Panc1 (cell line): ENCODE measurements around the gene HEATR5A. TPM values are rescaled to one million over a fixed set of nuclear protein-coding genes. Genes with fewer than 3 reads are reported as not detected.

Experiments
- ATAC-seq: fragments of 200-7000 bp; cut with Tn5 transposase; 2 replicates; pipeline ENCODE4 v1.9.1; 2020; ENCODE audit warnings: mild to moderate bottlenecking, moderate library complexity
- BruUV-seq: library from RNA; stranded (reverse); fragments of 400-500 nt; replicated peaks from 2 replicates; lab custom pipeline; 2021; lab: Mats Ljungman, UMichigan
- CTCF ChIA-PET: fragments of 300-600 bp; sonication (Branson Sonifier 250); formaldehyde crosslinking; loops from one replicate; lab custom pipeline; 2022; ENCODE audit warnings: antibody characterized with exemption; lab: Charles Lee
- POLR2A ChIA-PET: fragments of 300-600 bp; sonication (Branson Sonifier 250); formaldehyde crosslinking; loops from one replicate; lab custom pipeline; 2022; ENCODE audit warnings: antibody characterized with exemption; lab: Charles Lee
- DNase-seq: peaks from one replicate; pipeline ENCODE4 v3.0.0-alpha.2; 2010; ENCODE audit warnings: low read depth, low spot score
- H3K27ac ChIP-seq: 2 replicates; pipeline ENCODE4 v1.5.1; 2011; ENCODE audit warnings: mild to moderate bottlenecking, low read length, inconsistent platforms
- H3K27me3 ChIP-seq: fragments of 200-500 bp; sonication (Bioruptor generic); 2 replicates; pipeline ENCODE4 v1.6.0; 2014; ENCODE audit warnings: low read length, inconsistent platforms; ENCODE audit not compliant: control insufficient read depth, insufficient read depth
- H3K36me3 ChIP-seq: fragments of 200-500 bp; sonication (Bioruptor generic); 2 replicates; pipeline ENCODE4 v1.5.1; 2014; ENCODE audit warnings: inconsistent platforms, mild to moderate bottlenecking, low read length, moderate library complexity; ENCODE audit not compliant: control insufficient read depth, insufficient read depth
- H3K4me1 ChIP-seq: 2 replicates; pipeline ENCODE4 v1.5.1; 2011; ENCODE audit warnings: inconsistent platforms, mild to moderate bottlenecking, low read length, moderate library complexity; ENCODE audit not compliant: control insufficient read depth, insufficient read depth
- H3K4me3 ChIP-seq, 2 experiments: 2 replicates each; pipeline ENCODE4 v1.5.1; 2011 to 2012; ENCODE audit warnings: low read depth in 2 of 2, low read length in 2 of 2, mild to moderate bottlenecking in 2 of 2, inconsistent platforms in 1 of 2, moderate library complexity in 1 of 2
- H3K9me3 ChIP-seq: fragments of 200-500 bp; sonication (Bioruptor generic); 2 replicates; pipeline ENCODE4 v1.5.1; 2014; ENCODE audit warnings: low read depth, mild to moderate bottlenecking, inconsistent platforms, low read length, moderate library complexity; ENCODE audit not compliant: control insufficient read depth, insufficient read depth
- POLR2AphosphoS5 ChIP-seq: IDR thresholded peaks from 2 replicates; pipeline ENCODE4 v1.6.1; 2012; ENCODE audit warnings: mild to moderate bottlenecking, low read depth, low read length, moderate library complexity
- SIN3A ChIP-seq: IDR thresholded peaks from 2 replicates; pipeline ENCODE4 v1.6.1; 2012; ENCODE audit warnings: low read depth, mild to moderate bottlenecking, low read length, moderate library complexity, borderline replicate concordance; ENCODE audit not compliant: insufficient read depth
- TCF7L2 ChIP-seq: IDR thresholded peaks from 2 replicates; pipeline ENCODE4 v1.6.1; 2011; ENCODE audit warnings: mild to moderate bottlenecking, low read depth, low read length, inconsistent platforms
- in situ Hi-C: cut with HindIII; loops from 2 replicates; pipeline ENCODE4 v1.10.0; 2016; ENCODE audit warnings: low sequenced_read_pairs, low pct_unique_long_range_greater_than_20kb
- intact Hi-C: fragments of 100-400 bp; cut with micrococcal nuclease; formaldehyde crosslinking; loops from one replicate; pipeline ENCODE4 v1.10.0; 2022; ENCODE audit not compliant: unreplicated experiment
- total RNA-seq: library from RNA; stranded (reverse); gene quantifications from one replicate; pipeline ENCODE4 v1.2.1, GENCODE V29; 2021; ENCODE audit not compliant: unreplicated experiment
- TF ChIP-seq, protein P1 (sequence below), 2 experiments: IDR thresholded peaks; 2 replicates each; pipeline ENCODE4 v1.6.1; 2011 to 2012; ENCODE audit warnings: low read depth in 2 of 2, control low read depth in 1 of 2, low read length in 1 of 2, mild to moderate bottlenecking in 1 of 2, moderate library complexity in 1 of 2; ENCODE audit not compliant: insufficient read depth in 1 of 2
- TF ChIP-seq, protein P2 (sequence below): fragments of 450-650 bp; IDR thresholded peaks from 2 replicates; pipeline ENCODE4 v1.5.1; 2017; ENCODE audit warnings: mild to moderate bottlenecking

Gene HEATR5A
- total RNA-seq, 1 experiment from 2014 or later, result 22.0 TPM

DNA sequence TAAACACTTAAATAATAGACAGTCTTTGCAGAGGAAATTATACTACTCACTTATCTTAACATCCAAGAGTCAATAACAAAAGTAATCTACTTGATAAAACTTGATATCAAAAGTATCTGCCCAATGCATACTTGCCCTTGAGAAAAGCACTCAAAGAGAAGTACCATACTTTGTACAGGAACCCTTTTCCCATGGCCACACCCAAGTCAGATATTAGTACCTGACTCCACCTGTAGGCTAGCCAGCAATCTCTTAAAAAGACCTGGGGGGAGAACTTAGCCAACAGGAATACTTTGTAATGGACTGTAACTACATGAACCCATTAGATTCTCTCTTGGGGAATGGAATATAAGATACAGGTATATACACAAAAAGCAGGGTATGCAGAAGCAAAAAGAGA lies 113.2 kb downstream of the HEATR5A start:
- Histone ChIP-seq H3K36me3 (peaks cover 5% of the 10 kb centered on the region; the same call in 1 of the 2 replicates), H3K4me1 (no peaks in the 10 kb centered on the region), H3K27me3 (no peaks in the 10 kb centered on the region), H3K4me3 (no peak overlapping the region), H3K27ac (no peak overlapping the region), H3K9me3 (no peaks in the 10 kb centered on the region)
- TF ChIP-seq, protein P1, sequence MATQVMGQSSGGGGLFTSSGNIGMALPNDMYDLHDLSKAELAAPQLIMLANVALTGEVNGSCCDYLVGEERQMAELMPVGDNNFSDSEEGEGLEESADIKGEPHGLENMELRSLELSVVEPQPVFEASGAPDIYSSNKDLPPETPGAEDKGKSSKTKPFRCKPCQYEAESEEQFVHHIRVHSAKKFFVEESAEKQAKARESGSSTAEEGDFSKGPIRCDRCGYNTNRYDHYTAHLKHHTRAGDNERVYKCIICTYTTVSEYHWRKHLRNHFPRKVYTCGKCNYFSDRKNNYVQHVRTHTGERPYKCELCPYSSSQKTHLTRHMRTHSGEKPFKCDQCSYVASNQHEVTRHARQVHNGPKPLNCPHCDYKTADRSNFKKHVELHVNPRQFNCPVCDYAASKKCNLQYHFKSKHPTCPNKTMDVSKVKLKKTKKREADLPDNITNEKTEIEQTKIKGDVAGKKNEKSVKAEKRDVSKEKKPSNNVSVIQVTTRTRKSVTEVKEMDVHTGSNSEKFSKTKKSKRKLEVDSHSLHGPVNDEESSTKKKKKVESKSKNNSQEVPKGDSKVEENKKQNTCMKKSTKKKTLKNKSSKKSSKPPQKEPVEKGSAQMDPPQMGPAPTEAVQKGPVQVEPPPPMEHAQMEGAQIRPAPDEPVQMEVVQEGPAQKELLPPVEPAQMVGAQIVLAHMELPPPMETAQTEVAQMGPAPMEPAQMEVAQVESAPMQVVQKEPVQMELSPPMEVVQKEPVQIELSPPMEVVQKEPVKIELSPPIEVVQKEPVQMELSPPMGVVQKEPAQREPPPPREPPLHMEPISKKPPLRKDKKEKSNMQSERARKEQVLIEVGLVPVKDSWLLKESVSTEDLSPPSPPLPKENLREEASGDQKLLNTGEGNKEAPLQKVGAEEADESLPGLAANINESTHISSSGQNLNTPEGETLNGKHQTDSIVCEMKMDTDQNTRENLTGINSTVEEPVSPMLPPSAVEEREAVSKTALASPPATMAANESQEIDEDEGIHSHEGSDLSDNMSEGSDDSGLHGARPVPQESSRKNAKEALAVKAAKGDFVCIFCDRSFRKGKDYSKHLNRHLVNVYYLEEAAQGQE (IDR thresholded peaks at IDR 0.05; ENCODE audit: insufficient read depth in 1 of 2, low read depth in 2 of 2, low read length in 1 of 2), result no peak
- no peak for TF ChIP-seq SIN3A
- TF ChIP-seq, protein P2, sequence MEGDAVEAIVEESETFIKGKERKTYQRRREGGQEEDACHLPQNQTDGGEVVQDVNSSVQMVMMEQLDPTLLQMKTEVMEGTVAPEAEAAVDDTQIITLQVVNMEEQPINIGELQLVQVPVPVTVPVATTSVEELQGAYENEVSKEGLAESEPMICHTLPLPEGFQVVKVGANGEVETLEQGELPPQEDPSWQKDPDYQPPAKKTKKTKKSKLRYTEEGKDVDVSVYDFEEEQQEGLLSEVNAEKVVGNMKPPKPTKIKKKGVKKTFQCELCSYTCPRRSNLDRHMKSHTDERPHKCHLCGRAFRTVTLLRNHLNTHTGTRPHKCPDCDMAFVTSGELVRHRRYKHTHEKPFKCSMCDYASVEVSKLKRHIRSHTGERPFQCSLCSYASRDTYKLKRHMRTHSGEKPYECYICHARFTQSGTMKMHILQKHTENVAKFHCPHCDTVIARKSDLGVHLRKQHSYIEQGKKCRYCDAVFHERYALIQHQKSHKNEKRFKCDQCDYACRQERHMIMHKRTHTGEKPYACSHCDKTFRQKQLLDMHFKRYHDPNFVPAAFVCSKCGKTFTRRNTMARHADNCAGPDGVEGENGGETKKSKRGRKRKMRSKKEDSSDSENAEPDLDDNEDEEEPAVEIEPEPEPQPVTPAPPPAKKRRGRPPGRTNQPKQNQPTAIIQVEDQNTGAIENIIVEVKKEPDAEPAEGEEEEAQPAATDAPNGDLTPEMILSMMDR, result no peak
- no peak for TF ChIP-seq POLR2AphosphoS5
- TF ChIP-seq TCF7L2, result no peak
- intact Hi-C loops (no loop called here), in situ Hi-C loops (no loop called here)
- ATAC-seq, result no peak
- ChIA-PET CTCF (no interaction called here), POLR2A (no interaction called here)
- DNase-seq, result no peak
- no TSS peak for BruUV-seq

DNA sequence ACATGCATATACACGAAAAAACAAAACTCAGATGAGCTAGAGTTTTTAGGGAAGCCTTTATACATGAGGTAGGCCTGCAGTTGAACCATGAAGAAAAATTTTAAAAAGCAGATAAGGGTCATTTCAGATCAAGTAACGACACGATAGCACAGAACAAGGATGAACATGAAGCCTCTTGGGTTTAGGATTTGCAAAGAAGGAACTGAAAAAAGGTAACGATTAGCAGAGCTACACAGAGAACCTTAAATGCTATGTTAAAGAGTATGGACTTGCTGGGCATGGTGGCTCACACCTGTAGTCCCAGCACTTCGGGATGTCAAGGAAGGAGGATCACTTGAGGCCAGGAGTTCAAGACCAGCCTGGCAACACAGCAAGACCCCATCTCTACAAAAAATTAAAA lies 116.7 kb downstream of the HEATR5A start:
- intact Hi-C loops, result no loop called here
- TF ChIP-seq, protein P1 (IDR thresholded peaks at IDR 0.05; ENCODE audit: insufficient read depth in 1 of 2, low read depth in 2 of 2, low read length in 1 of 2), result no peak
- TF ChIP-seq POLR2AphosphoS5 (no peak), TCF7L2 (no peak), SIN3A (no peak)
- TF ChIP-seq, protein P2, result no peak
- CTCF ChIA-PET, result no interaction called here
- in situ Hi-C loops, result no loop called here
- POLR2A ChIA-PET, result no interaction called here
- no peaks in the 10 kb centered on the region for H3K9me3 ChIP-seq
- no TSS peak for BruUV-seq
- H3K27ac ChIP-seq, result no peak overlapping the region
- DNase-seq, result no peak
- peaks cover 3% of the 10 kb centered on the region; the same call in 1 of the 2 replicates for H3K36me3 ChIP-seq
- H3K4me3 ChIP-seq, result no peak overlapping the region
- no peak for ATAC-seq
- H3K4me1 ChIP-seq, result no peaks in the 10 kb centered on the region
- H3K27me3 ChIP-seq, result no peaks in the 10 kb centered on the region
